Skin of body (tissue), 2 donors: ENCODE data around the gene RBMY1B. TPM values are rescaled to one million over a fixed set of nuclear protein-coding genes. Genes with fewer than 3 reads are reported as not detected.
"Not testable (repeated sequence)": the region's sequence is repeated elsewhere in the genome, so short reads cannot be mapped to it uniquely, and the experiment has no call there.

Experiments used
- DNase-seq: peaks from one replicate; lab custom pipeline; 2025; lab: John Stamatoyannopoulos, UW
- total RNA-seq: library from RNA; depleted of rRNA; stranded (reverse); fragments of >200 nt; gene quantifications from one replicate; pipeline ENCODE4 v1.2.3, GENCODE V29; 2014

The RBMY1B gene
- not detected for total RNA-seq

DNA sequence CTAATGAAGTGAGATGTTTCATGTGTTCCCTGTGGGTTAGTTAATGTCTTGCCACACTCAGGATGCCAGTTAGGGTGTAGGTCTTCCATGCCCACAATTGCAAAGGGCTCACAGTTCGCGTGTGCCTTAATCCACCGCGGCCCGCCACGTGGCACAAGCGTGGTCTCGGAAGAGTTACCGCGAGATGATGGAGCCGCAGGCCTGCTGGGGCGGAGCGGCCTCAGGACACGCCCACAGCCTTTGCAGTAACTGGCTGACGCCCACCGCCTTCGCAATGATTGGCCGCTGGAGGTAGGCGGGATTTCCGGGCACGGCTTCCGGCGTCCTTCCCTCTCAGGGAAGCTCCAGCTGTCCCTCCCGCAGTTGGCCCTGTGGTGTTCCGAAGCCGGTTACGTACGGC, at the start of gene RBMY1B:
RBMY1B (plus strand) TSS at position 301 of the 400 bp plus-strand sequence. CDS start 2,013 bp downstream, outside the sequence.
- not testable (repeated sequence) for DNase-seq

DNA sequence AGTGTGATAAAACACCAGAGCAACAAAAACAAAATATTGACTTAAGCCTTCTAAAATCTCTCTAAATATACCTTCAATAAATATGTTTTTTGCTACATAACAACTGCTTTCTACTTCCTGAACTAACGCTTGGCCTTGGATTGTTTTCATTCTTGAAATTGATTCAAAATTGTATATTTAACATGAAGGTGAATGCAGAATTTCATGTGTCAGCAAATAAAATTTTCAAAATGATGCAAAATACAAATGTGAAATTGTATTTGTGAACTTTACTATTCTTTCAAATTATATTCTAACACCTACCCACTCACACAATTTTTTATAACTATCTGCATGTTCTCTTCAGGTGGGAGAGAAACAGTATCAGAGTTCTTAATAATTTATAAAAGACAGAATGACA, 48.2 kb upstream of the RBMY1B start:
- not testable (repeated sequence) for DNase-seq

DNA sequence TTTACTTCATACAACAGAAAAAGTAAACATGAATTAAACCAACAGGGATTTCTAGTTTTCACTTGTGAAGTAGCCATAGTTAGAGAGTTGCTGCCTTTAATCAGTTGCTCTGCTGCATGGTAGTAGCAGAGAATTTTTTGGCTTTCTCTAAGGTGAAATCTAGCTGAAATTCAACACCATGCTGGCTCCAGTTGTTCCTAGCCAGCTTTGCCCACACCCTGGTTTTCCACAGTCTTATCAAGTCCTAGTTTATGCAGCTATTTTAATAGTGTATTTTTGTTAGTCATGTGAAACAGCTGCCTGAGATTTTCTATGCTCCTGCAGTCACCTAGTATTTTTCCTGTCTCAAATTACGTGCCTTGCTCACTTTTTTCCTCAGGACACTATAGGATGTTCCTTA, 28.2 kb upstream of the RBMY1B start:
- DNase-seq, result no peak

GRCh38 chrY:21534579-21534978, 23.4 kb downstream of the RBMY1B start, which contains the start of gene RBMY1A1:
Gene RBMY1A1 (plus strand): TSS chrY:21534879. CDS start chrY:21536892, 2,013 bp downstream.
- not testable (repeated sequence) for DNase-seq

GRCh38 chrY:21559316-21559984, 48.3 kb downstream of the RBMY1B start:
- not testable (repeated sequence) for DNase-seq

Other genes with a start within 250 kb of the RBMY1B start
- not detected for gene RBMY1A1, start 23.5 kb downstream of the RBMY1B start, total RNA-seq